NCI-H524 (cell line): ENCODE measurements around the gene TSSC4.

Experiments used
- DNase-seq, 2 experiments: peaks; one replicate each; lab custom pipeline; 2025; lab: John Stamatoyannopoulos, UW

Gene TSSC4

GRCh38 chr11:2417856-2418692 is 17.5 kb downstream of the TSSC4 start:
- DNase-seq, result no peak

DNA sequence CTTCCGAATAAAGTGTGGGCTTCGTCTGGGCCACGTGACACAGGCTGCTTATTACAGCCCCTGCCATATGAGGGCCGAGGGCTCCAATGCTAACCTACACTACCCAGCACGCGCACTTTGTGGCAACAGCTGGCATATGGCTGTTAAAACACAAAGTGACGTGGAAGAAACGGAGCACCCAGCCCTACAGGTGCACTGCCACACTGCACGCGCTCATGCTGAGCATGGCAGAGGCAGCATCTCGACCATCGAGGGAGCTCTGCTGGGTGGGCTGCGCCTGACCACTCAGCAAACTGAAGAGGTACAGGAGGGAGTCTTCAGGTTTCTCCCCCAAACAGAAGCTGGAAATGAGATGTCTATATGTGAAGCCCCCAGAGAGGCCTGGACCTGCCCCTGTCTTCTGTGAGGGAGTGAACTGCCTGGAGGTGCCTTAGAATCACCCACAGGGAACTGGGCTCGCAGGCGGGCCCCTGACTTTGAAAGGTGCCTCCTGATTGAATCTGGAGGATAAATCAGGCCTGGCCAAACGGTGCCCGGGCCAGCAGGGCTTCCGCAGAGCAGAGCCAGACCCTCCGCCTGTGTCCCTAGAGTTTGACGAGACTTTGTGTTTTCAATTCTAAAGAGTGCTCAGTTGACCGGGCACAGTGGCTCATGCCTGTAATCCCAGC is 18.3 kb downstream of the TSSC4 start:
- DNase-seq, result peak in 1 of 2 experiments; percentile 34

GRCh38 chr11:2419638-2420501 is 19.3 kb downstream of the TSSC4 start:
- peak; percentile 19 to 56 for DNase-seq

- peak; percentile 9 to 68 for DNase-seq
These were observed 20.1 kb downstream of the TSSC4 start for GRCh38 chr11:2420502-2421225.

- no peak for DNase-seq
These were observed 20.9 kb downstream of the TSSC4 start for GRCh38 chr11:2421226-2421994.

GRCh38 chr11:2421996-2422395 is 21.4 kb downstream of the TSSC4 start:
- DNase-seq, result no peak

DNA sequence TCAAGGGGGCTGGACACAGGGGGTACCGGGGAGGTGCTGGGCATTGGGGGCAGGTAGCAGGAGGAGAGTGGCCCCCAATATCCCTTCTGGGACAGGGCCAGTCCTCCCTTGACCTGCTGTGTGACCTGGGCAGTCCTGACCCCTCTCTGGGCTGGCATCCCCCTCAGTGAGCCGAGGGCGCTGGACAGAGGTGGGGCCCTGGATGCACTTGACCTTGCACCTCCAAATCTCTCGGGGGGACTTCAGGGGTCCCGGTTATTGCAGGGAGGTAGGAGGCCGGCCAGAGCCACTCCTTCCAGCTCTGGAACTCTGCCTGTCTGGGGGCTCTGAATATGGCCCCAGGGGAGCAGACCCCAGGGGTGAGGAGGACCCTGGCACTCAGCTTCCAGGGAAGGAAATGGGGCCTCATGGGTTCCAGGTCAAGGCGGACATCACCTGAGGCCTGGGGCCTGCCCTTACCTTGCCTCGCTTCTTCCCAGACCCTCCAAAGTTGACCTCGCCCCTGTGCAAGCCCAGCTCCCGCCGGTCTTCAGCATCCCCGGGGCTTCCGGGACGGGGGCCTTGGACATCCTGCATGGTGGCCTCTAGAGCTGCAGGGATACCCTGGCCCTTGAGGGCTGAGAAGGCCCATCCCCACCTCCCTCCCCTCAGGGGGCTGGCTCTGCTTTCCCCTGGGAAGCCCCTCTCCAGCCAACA is 22.1 kb downstream of the TSSC4 start:
- no peak for DNase-seq

GRCh38 chr11:2423157-2424025 is 22.8 kb downstream of the TSSC4 start:
- no peak for DNase-seq

- no peak for DNase-seq
These were observed 24.4 kb downstream of the TSSC4 start for GRCh38 chr11:2424811-2425495.

- no peak for DNase-seq
These were observed 25.0 kb downstream of the TSSC4 start for GRCh38 chr11:2425506-2425905.

- no peak for DNase-seq
These were observed 25.7 kb downstream of the TSSC4 start for GRCh38 chr11:2426221-2426620.

- no peak for DNase-seq
These were observed 26.4 kb downstream of the TSSC4 start for GRCh38 chr11:2426826-2427521.

DNA sequence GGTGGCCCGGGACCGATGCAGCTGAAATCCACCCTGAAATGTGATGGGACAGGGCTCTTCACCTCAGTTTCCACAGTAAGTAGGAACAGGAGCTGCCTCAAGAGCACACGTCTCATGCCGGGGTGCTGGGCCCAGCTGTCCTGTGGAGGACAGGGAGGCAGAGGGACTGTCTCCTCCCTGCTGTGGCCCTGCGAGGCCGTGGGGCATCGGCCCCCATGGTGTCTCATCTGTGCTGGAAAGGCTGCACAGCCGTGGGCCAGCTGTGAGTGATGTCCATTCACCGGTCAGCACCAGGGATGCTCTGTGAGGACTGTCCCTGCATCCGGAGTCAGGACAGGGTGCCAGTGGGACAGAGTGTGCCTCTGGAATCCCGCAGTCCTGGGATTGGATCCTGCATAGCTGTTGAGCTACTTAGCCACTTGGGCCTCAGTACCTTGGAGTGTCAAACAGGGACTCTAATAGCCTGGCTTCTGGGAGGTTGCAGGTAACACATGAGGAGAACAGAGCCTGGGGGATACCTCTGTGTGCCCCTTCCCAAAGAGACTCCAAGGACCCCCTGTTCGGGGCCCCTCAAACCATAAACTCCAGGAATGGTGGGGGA is 27.3 kb downstream of the TSSC4 start:
- no peak for DNase-seq

GRCh38 chr11:2428322-2428795 is 27.8 kb downstream of the TSSC4 start:
- DNase-seq, result peak; percentile 31 to 66

- no peak for DNase-seq
These were observed 30.8 kb downstream of the TSSC4 start for GRCh38 chr11:2431395-2431794.

- no peak for DNase-seq
These were observed 31.6 kb downstream of the TSSC4 start for GRCh38 chr11:2432171-2432621.

- no peak for DNase-seq
These were observed 32.1 kb downstream of the TSSC4 start for GRCh38 chr11:2432628-2433071.
